ENCODE data around the gene TRAPPC5. TPM values are rescaled to one million over a fixed set of nuclear protein-coding genes. Genes with fewer than 3 reads are reported as not detected.

The TRAPPC5 gene
- total RNA-seq, 1 donor = 38.8 TPM

DNA sequence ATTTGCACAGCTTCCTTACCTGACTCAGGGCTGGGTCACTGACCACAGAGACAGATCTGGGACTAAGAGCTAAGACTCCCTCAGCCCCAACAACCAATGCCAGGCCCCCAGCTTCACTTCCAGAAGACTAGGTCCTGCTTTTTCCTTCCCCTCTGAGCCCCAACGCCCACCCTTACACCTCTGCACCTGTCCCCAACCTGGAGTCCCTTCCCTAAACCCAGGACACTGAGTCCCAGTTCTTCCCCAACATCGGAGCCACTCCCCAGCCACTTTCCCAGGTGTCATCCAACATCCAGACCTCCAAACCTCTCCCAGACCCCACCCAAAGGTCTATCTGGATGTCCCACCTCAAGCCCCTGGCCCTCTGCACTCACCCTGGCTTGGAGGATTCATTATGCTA, 18.4 kb downstream of the TRAPPC5 start:
- no peak for DNase-seq (ENCODE audit: low read depth)
- no peak overlapping the region for H3K4me3 ChIP-seq (ENCODE audit: low read depth, low read length)
- no peak for TF ChIP-seq CTCF (IDR thresholded peaks at IDR 0.05; ENCODE audit: insufficient read depth, low read length)

- DNase-seq (ENCODE audit: low read depth) = peak; percentile 20
These were observed 19.1 kb downstream of the TRAPPC5 start for GRCh38 chr19:7699417-7700401.

DNA sequence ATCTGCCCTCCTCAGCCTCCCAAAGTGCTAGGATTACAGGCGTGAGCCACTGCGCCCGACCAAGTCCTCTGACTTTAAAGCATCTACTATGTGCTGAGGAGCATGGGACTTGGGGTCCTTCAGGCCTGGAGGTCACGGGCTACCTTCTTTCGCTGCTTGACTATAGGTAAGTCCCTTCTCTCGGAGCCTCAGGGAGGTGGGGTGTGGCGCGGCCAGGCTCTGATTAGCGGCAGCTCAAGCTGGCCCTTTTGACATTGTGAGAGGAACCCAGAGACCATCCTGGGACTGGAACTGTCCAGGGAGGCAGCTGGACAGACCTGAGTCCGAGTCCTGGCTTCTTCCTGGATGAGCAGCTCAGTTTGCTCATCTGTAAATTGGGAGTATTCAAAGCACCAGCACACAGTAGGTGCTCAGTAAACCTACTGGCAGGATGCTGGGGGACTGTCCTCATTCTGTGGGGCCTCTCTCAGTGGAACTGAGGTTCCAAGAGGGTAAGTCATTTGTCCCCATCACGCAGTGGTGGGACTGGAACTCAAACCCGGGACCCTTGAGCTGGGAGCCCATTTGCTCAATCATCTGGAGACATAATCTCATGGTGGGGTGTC, 20.5 kb downstream of the TRAPPC5 start:
- no peak for DNase-seq (ENCODE audit: low read depth)
- no peak for TF ChIP-seq CTCF (IDR thresholded peaks at IDR 0.05; ENCODE audit: insufficient read depth, low read length)
- H3K4me3 ChIP-seq (ENCODE audit: low read depth, low read length) = no peak overlapping the region

More at GRCh38 chr19:7699417-7700401, 19.1 kb downstream of the TRAPPC5 start:
- no peak overlapping the region for H3K4me3 ChIP-seq (ENCODE audit: low read depth, low read length)
- no peak for TF ChIP-seq CTCF (IDR thresholded peaks at IDR 0.05; ENCODE audit: insufficient read depth, low read length)

DNA sequence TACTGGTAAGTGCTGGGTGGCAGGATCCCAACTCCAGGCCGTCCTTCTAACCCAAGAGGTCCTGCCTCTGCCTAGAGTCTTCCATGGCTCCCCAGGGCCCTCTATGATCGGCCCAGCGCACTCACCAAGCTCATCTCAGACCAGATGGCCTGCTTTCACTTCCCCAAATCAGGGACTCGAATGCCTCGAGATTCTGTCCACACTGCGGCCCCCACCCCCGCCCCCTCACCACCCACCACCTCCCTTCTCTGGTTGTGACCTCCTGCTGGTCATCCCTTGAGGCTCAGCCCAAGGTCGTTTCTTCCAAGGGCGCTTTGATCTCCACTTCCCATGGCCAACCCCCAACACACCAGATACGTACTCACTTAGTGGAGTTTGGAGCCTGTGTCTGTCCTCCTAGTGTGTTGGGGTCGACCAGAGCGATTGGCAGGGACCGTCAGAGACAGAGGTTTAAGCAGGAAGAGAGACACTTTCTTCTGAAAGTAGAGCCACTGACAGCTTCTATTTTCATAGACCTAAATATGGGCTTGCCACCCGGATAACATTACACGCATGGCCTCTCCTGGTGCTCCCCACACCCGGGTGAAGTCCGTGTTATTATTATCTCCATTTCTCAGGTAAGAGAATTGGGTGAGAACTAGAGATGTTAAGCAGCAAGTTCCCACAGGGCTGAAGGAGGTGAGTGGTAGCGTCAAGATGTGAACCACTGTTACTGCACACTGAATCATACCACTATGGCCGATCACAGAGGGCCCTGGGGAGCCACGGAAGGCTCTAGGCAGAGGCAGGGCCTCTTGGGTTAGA, 21.2 kb downstream of the TRAPPC5 start, which contains the start of gene FCER2:
Gene FCER2 (minus strand): TSS at position 478 of the 804 bp plus-strand sequence. CDS start 2,371 bp downstream, outside the sequence.
- TF ChIP-seq CTCF (IDR thresholded peaks at IDR 0.05; ENCODE audit: insufficient read depth, low read length) = no peak
- H3K4me3 ChIP-seq (ENCODE audit: low read depth, low read length) = no peak within 1 kb of the TSS
- DNase-seq (ENCODE audit: low read depth) = no peak

DNA sequence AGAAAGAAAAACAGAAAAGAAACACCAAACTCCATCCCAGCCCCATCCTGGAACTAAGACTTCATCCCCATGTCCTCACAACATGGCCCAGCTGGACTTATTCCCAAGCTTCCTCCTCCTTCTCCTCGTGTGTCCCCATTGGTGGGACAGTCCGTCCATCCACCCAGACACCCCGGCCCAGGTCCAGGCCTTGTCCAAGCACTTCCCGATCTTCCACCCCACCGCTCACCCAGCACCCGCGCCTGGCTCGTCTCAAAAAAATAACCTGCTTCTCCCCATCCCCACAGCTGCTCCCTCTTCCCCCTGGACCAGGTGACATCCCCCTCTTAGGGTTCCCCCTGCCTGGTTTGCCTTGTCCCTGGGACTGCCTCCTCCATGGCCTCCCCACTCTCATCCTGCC, 22.7 kb downstream of the TRAPPC5 start:
- no peak overlapping the region for H3K4me3 ChIP-seq (ENCODE audit: low read depth, low read length)
- no peak for DNase-seq (ENCODE audit: low read depth)
- TF ChIP-seq CTCF (IDR thresholded peaks at IDR 0.05; ENCODE audit: insufficient read depth, low read length) = no peak

- no peak for DNase-seq (ENCODE audit: low read depth)
- H3K4me3 ChIP-seq (ENCODE audit: low read depth, low read length) = no peak overlapping the region
- TF ChIP-seq CTCF (IDR thresholded peaks at IDR 0.05; ENCODE audit: insufficient read depth, low read length) = no peak
These were observed 23.8 kb downstream of the TRAPPC5 start for GRCh38 chr19:7704280-7705060.
